Transverse colon (tissue), 3 donors: Measurements from ENCODE around the gene STOML3.

ENCODE experiments used
- EP300 ChIP-seq: sonication (generic); formaldehyde crosslinking; IDR thresholded peaks from one replicate; pipeline ENCODE4 v1.6.1; 2017; ENCODE audit warnings: antibody characterized with exemption, low read depth
- POLR2A ChIP-seq: fragments of 450-650 bp; IDR thresholded peaks from one replicate; pipeline ENCODE4 v1.6.1; 2016; ENCODE audit warnings: antibody characterized with exemption, mild to moderate bottlenecking, moderate library complexity
- TF ChIP-seq, protein P1 (sequence below), 5 experiments: fragments of 200-600 bp in 3 of 5; fragments of 450-650 bp in 2 of 5; sonication (generic) in 3 of 5; IDR thresholded peaks; 1 replicate in 2 of 5; 2 replicates in 3 of 5; pipeline ENCODE4 v1.5.1; 2016 to 2017; ENCODE audit warnings: antibody characterized with exemption in 5 of 5, inconsistent platforms in 3 of 5, mild to moderate bottlenecking in 2 of 5, moderate library complexity in 1 of 5

- TF ChIP-seq, protein P1, sequence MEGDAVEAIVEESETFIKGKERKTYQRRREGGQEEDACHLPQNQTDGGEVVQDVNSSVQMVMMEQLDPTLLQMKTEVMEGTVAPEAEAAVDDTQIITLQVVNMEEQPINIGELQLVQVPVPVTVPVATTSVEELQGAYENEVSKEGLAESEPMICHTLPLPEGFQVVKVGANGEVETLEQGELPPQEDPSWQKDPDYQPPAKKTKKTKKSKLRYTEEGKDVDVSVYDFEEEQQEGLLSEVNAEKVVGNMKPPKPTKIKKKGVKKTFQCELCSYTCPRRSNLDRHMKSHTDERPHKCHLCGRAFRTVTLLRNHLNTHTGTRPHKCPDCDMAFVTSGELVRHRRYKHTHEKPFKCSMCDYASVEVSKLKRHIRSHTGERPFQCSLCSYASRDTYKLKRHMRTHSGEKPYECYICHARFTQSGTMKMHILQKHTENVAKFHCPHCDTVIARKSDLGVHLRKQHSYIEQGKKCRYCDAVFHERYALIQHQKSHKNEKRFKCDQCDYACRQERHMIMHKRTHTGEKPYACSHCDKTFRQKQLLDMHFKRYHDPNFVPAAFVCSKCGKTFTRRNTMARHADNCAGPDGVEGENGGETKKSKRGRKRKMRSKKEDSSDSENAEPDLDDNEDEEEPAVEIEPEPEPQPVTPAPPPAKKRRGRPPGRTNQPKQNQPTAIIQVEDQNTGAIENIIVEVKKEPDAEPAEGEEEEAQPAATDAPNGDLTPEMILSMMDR (IDR thresholded peaks at IDR 0.05) = no peak
- no peak for TF ChIP-seq EP300
- no peak for TF ChIP-seq POLR2A
Observed at GRCh38 chr13:38990693-38991092, at the start of gene STOML3.
